OCI-LY1 (cell line): ENCODE results near the gene HTR1D.
A peak's percentile ranks its signal among the peaks of the same experiment; 100 is the strongest.

ENCODE experiments used
- H2AFZ ChIP-seq: fragments of 200-600 bp; sonication (generic), shearing (Covaris generic); 2 replicates; pipeline ENCODE4 v1.6.0; 2014; ENCODE audit warnings: antibody characterized with exemption, mild to moderate bottlenecking, low read length
- H3F3A ChIP-seq: fragments of 200-600 bp; sonication (generic), shearing (Covaris generic); 2 replicates; pipeline ENCODE4 v1.6.0; 2014; ENCODE audit warnings: mild to moderate bottlenecking, antibody characterized with exemption, low read length, moderate library complexity; ENCODE audit not compliant: insufficient read depth
- H3K27ac ChIP-seq: fragments of 200-600 bp; sonication (generic); 2 replicates; pipeline ENCODE4 v1.5.1; 2014; ENCODE audit warnings: low read length, mixed run types, mild to moderate bottlenecking, low read depth; ENCODE audit not compliant: poor library complexity, severe bottlenecking
- H3K27me3 ChIP-seq: fragments of 200-600 bp; sonication (generic); 2 replicates; pipeline ENCODE4 v1.6.0; 2014; ENCODE audit warnings: antibody characterized with exemption, mild to moderate bottlenecking, low read length, moderate library complexity; ENCODE audit not compliant: insufficient read depth
- H3K36me3 ChIP-seq: fragments of 200-600 bp; sonication (generic); 2 replicates; pipeline ENCODE4 v1.6.1; 2014; ENCODE audit warnings: mild to moderate bottlenecking, antibody characterized with exemption, low read length, moderate library complexity, mixed read lengths; ENCODE audit not compliant: insufficient read depth
- H3K4me1 ChIP-seq: fragments of 200-600 bp; sonication (generic); 2 replicates; pipeline ENCODE4 v1.5.1; 2014; ENCODE audit warnings: mild to moderate bottlenecking, low read length, moderate library complexity; ENCODE audit not compliant: insufficient read depth, severe bottlenecking
- H3K4me2 ChIP-seq: fragments of 200-600 bp; sonication (generic), shearing (Covaris generic); 2 replicates; pipeline ENCODE4 v1.6.1; 2014; ENCODE audit warnings: low read length
- H3K4me3 ChIP-seq: fragments of 200-600 bp; sonication (generic); 2 replicates; pipeline ENCODE4 v1.5.1; 2014; ENCODE audit warnings: low read length, low read depth, mild to moderate bottlenecking, mixed read lengths; ENCODE audit not compliant: poor library complexity, severe bottlenecking
- H3K79me2 ChIP-seq: fragments of 200-600 bp; shearing (Covaris generic); 2 replicates; pipeline ENCODE4 v1.6.1; 2016; ENCODE audit warnings: mixed run types, low read length, mixed read lengths; ENCODE audit not compliant: insufficient read depth
- H3K9ac ChIP-seq: fragments of 200-600 bp; sonication (generic), shearing (Covaris generic); 2 replicates; pipeline ENCODE4 v1.6.1; 2014; ENCODE audit warnings: mild to moderate bottlenecking, low read length, mixed read lengths
- H3K9me2 ChIP-seq: fragments of 200-600 bp; sonication (generic), shearing (Covaris generic); 2 replicates; pipeline ENCODE4 v1.6.1; 2014; ENCODE audit warnings: low read depth, mild to moderate bottlenecking, low read length, mixed read lengths
- H3K9me3 ChIP-seq: fragments of 200-600 bp; shearing (Covaris generic); 2 replicates; pipeline ENCODE4 v1.6.1; 2014; ENCODE audit warnings: low read length, mixed read lengths
- H4K20me1 ChIP-seq: fragments of 200-600 bp; sonication (generic), shearing (Covaris generic); 2 replicates; pipeline ENCODE4 v1.6.0; 2016; ENCODE audit warnings: mild to moderate bottlenecking, low read length; ENCODE audit not compliant: insufficient read depth
- EZH2 ChIP-seq: fragments of 200-600 bp; sonication (generic), shearing (Covaris generic); IDR thresholded peaks from 2 replicates; pipeline ENCODE4 v1.8.0; 2017; ENCODE audit warnings: borderline replicate concordance, mixed run types, mild to moderate bottlenecking, antibody characterized with exemption, low read length, moderate library complexity, mixed read lengths
- TF ChIP-seq, protein P1 (sequence below): fragments of 200-600 bp; sonication (generic), shearing (Covaris generic); IDR thresholded peaks from 2 replicates; pipeline ENCODE4 v1.5.1; 2017; ENCODE audit warnings: mild to moderate bottlenecking, antibody characterized with exemption, low read length, moderate library complexity, mixed read lengths

HTR1D gene

DNA sequence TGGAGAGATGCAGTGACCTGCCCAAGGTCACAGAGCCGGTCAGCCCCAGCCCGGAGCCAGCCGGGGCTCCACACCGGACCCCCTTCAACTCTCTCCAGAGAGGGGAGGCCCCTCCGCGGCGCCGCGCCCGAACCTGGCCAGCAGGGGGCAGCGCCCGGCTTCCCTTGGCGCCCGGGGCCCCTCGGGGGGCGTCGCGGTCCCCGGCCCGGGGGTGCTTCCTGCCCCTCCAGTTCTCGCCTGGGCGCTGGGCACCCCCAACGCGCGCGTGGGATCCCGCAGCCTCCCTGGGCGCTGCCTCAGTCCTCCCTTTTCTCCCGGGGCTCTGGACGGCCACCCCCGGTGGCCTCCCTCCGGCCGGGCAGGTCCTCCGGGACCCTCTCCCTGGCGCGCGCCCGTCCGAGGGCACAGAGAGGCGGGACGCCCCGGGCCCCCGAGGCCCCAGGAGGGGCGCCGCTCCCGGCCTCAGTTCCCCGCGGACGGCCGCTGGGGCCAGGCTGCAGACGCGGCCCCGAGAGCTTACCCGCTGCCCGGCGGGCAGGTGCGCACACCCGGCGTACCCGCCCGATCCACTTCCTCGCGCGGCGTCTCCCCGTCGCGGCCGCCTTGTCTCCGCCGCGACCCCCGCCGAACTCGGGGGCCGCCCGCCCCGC is 406 bp downstream of the HTR1D start:
- H3K79me2 ChIP-seq: no peaks in the 10 kb centered on the region
- H3K36me3 ChIP-seq: no peaks in the 10 kb centered on the region
- H3K27me3 ChIP-seq: no peaks in the 10 kb centered on the region
- no peaks in the 10 kb centered on the region for H3F3A ChIP-seq
- H3K27ac ChIP-seq: no peak overlapping the region
- no peak overlapping the region for H3K4me2 ChIP-seq
- H3K9me2 ChIP-seq: no peaks in the 10 kb centered on the region
- no peak overlapping the region for H3K4me3 ChIP-seq
- H3K9ac ChIP-seq: no peak overlapping the region
- no peak overlapping the region for H2AFZ ChIP-seq
- H3K9me3 ChIP-seq: no peaks in the 10 kb centered on the region
- no peaks in the 10 kb centered on the region for H4K20me1 ChIP-seq
- TF ChIP-seq, protein P1, sequence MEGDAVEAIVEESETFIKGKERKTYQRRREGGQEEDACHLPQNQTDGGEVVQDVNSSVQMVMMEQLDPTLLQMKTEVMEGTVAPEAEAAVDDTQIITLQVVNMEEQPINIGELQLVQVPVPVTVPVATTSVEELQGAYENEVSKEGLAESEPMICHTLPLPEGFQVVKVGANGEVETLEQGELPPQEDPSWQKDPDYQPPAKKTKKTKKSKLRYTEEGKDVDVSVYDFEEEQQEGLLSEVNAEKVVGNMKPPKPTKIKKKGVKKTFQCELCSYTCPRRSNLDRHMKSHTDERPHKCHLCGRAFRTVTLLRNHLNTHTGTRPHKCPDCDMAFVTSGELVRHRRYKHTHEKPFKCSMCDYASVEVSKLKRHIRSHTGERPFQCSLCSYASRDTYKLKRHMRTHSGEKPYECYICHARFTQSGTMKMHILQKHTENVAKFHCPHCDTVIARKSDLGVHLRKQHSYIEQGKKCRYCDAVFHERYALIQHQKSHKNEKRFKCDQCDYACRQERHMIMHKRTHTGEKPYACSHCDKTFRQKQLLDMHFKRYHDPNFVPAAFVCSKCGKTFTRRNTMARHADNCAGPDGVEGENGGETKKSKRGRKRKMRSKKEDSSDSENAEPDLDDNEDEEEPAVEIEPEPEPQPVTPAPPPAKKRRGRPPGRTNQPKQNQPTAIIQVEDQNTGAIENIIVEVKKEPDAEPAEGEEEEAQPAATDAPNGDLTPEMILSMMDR: peak; percentile 57
- TF ChIP-seq EZH2: no peak
- H3K4me1 ChIP-seq: no peaks in the 10 kb centered on the region

DNA sequence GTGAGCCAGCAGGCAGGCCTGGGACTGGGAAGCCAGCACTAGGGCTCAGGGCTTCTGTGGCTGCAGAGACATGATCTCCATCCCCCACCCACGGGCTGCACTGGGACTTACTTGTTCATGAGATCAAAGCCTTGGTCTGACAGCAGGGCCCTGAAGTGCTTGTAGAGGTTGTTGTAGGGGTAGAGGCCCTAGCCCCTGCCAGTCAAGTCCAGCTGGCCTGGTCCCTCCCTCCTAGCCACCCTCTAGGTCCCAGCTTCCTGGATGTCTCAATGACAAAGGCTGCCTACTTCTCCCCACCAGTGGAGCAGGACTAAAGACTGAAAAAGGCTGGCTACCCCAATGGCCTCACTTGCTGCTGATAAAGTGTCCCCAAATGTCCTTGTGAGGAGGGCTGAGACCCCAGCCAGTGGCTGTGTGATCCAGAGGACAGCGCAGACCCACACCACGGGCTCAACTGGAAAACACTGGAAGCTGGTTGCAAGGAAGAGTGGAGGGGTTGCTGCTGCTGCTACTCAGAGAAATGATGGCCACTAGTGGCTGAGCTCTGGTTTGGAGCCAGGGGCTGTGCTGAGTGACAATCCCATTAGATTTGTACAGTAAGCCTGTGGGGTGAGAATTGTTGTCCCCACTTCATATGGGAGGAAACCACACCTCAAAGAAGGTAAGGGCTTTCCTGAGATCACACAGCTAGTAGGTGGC is 1.4 kb downstream of the HTR1D start:
- no peak overlapping the region for H3K9ac ChIP-seq
- H4K20me1 ChIP-seq: no peaks in the 10 kb centered on the region
- no peak overlapping the region for H2AFZ ChIP-seq
- H3K4me3 ChIP-seq: no peak overlapping the region
- H3K36me3 ChIP-seq: no peaks in the 10 kb centered on the region
- no peak for TF ChIP-seq EZH2
- TF ChIP-seq, protein P1: no peak
- no peaks in the 10 kb centered on the region for H3K27me3 ChIP-seq
- no peaks in the 10 kb centered on the region for H3K9me2 ChIP-seq
- no peaks in the 10 kb centered on the region for H3K9me3 ChIP-seq
- H3K79me2 ChIP-seq: no peaks in the 10 kb centered on the region
- no peak overlapping the region for H3K4me2 ChIP-seq
- no peak overlapping the region for H3K27ac ChIP-seq
- no peaks in the 10 kb centered on the region for H3F3A ChIP-seq
- H3K4me1 ChIP-seq: no peaks in the 10 kb centered on the region

DNA sequence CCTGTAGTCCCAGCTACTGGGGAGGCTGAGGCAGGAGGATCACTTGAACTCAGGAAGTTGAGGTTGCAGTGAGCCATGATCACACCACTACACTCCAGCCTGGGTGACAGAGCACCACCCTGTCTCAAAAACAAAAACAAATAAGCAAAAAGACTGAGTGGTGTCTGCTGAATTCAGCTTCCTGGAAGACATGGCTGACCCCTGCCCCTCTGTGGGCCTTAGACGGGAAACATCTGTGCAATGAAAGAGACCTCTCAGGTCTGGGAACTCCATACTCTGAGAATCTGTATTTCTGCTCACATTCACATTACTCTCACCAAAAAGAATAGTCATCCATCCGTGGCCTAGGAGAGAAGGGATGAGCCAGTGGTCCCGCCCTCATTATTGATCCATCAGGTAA is 2.0 kb downstream of the HTR1D start:
- Histone ChIP-seq H3K4me1 (no peaks in the 10 kb centered on the region), H3K27ac (no peak overlapping the region), H3K4me3 (no peak overlapping the region), H3K9ac (no peak overlapping the region), H2AFZ (no peak overlapping the region), H3K9me3 (no peaks in the 10 kb centered on the region), H3K36me3 (no peaks in the 10 kb centered on the region), H3F3A (no peaks in the 10 kb centered on the region), H3K4me2 (no peak overlapping the region), H3K79me2 (no peaks in the 10 kb centered on the region), H3K9me2 (no peaks in the 10 kb centered on the region), H4K20me1 (no peaks in the 10 kb centered on the region), H3K27me3 (no peaks in the 10 kb centered on the region)
- TF ChIP-seq, protein P1: no peak
- no peak for TF ChIP-seq EZH2
